NCI-H748 treated with DMSO at 0.1 percent for 48 hours (cell line): ENCODE results near the gene TBC1D17.
"Not testable (repeated sequence)": the region's sequence is repeated elsewhere in the genome, so short reads cannot be mapped to it uniquely, and the experiment has no call there.

Source experiments
- DNase-seq: peaks from one replicate; lab custom pipeline; 2025; lab: John Stamatoyannopoulos, UW

The TBC1D17 gene

DNA sequence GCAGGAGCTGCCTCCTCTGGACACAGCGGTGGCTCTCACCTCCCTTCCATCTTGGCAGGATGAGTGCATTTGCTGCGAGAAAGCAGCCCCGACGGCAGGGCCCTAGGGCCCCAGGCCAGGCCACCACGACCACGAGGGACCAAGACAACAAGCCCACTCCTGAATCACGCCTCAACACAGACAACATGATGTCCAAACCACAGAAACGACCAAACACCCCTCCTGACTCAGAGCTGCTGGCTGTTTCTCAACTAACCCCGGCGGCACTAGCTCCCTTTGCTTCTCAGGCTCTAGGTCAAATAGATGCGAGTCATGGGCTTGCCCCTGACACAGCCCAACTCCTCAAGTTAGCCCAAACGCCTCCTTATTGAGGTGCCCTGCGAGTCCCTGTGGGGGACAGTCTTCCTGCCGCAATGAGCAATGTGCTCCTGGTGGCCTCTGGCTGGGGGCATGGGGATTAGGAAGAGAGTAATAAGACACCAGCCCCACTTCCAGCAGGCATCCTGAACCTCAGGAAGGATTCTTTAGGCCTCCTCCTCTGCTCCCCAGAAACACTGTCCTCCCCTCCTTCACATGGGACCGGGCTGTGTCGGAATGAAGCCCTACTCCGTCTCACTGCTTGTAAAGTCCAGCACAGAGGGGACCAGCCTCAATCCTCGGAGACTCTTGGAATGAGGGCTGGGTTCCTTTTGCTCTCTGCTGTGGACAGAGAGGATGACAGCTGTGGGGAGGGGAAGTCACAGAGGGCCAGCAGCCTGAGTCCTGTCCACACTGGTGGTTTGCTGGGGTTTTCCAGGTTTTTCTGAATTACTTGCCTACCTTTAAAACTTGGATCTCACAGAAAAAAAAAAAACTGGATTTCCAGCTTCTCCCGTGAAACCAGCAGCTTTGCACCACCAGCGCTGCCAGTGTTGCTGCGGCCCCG lies 44.6 kb downstream of the TBC1D17 start:
- no peak for DNase-seq

- no peak for DNase-seq
These were observed 45.8 kb downstream of the TBC1D17 start for GRCh38 chr19:49923055-49924003.

- no peak for DNase-seq
These were observed 46.7 kb downstream of the TBC1D17 start for GRCh38 chr19:49924004-49924880.

DNA sequence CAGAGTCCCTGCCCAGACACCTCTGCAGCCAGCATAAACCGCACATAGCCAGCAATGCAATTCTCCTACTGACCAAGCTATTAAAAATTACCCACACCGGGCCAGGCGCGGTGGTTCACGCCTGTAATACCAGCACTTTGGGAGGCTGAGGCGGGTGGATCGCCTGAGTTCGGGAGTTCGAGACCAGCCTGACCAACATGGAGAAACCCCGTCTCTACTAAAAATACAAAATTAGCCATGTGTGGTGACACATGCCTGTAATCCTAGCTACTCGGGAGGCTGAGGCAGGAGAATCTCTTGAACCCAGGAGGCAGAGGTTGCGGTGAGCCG lies 47.3 kb downstream of the TBC1D17 start:
- DNase-seq, result not testable (repeated sequence)

GRCh38 chr19:49925486-49925885 lies 48.0 kb downstream of the TBC1D17 start:
- DNase-seq, result no peak

DNA sequence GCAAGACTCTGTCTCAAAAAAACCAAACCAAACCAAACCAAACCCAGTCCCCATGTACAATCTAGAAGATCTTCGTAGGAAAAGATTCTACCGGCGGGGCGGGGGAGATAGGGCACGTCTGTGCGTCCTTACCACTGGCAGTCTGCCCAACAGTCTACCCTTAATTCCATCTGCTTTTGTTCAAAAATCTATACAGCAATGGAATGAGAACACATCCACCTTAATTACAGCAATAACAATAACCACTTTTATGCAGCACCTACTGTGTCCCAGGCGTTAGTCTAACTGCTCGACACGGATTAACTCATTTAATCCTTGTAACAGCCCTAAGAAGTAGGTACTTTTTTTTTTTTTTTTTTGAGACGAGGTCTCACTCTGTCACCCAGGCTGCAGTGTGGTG lies 49.0 kb downstream of the TBC1D17 start:
- DNase-seq, result no peak

GRCh38 chr19:49927526-49928264 lies 50.2 kb downstream of the TBC1D17 start:
- DNase-seq, result no peak

GRCh38 chr19:49929121-49929610 lies 51.7 kb downstream of the TBC1D17 start, which contains the start of the genes ATF5 and NUP62:
Gene ATF5 (plus strand): TSS chr19:49929205. CDS start chr19:49930851, 1,646 bp downstream.
Gene NUP62 (minus strand): TSS chr19:49929504. CDS start chr19:49909807, 19,697 bp downstream.
- peak; percentile 93 for DNase-seq

GRCh38 chr19:49929611-49930482 lies 52.3 kb downstream of the TBC1D17 start:
- DNase-seq, result peak; percentile 98

DNA sequence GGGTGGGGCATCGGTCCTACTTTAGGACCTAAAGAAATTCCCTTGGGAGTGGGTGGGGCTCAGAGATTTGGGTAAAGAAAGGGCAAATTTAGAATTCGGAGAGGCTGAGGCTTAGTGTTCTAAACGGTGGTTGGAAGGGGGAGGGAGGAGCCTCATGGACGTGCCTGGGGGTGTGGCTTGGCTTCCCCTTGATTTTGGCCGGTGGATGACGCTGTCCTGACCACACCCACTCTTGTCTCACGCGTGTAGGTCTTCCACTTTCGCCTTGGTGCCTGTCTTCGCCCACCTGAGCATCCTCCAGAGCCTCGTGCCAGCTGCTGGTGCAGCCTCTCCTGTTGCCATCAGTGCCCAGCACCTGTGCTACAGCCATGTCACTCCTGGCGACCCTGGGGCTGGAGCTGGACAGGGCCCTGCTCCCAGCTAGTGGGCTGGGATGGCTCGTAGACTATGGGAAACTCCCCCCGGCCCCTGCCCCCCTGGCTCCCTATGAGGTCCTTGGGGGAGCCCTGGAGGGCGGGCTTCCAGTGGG lies 53.0 kb downstream of the TBC1D17 start:
- peak; percentile 44 for DNase-seq

DNA sequence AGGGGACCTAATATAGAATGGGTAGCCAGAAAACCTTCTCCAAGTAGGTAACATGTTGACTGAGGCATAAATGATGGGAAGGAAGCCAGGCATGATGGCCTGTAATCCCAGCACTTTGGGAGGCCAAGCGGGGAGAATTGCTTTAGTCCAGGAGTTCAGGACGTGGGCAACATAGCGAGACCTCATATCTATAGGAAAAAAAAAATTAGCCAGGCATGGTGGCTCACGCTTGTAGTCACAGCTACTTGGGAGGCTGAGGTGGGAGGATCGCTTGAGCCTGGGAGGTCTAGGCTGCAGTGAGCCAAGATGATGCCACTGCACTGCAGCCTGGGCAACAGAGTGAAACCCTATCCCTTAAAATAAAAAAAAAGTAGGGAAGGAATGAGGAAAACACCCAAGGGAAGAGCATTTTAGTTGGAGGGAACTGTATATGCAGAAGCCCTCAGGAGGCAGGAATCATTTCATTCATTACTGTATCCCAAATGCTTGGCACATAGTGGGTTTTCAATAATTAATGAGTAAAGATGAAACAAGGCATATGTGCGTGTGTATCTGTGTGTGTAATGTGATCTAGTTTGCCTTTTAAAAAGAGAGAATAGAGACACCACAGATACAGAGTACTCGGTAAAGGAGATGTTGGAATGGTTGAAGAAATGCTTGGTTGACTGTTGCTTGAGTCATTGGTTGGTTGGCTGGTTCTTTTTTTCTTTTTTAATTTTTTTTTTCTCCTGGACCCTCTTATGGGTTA lies 54.0 kb downstream of the TBC1D17 start:
- DNase-seq, result no peak

GRCh38 chr19:49932041-49932451 lies 54.5 kb downstream of the TBC1D17 start:
- no peak for DNase-seq

DNA sequence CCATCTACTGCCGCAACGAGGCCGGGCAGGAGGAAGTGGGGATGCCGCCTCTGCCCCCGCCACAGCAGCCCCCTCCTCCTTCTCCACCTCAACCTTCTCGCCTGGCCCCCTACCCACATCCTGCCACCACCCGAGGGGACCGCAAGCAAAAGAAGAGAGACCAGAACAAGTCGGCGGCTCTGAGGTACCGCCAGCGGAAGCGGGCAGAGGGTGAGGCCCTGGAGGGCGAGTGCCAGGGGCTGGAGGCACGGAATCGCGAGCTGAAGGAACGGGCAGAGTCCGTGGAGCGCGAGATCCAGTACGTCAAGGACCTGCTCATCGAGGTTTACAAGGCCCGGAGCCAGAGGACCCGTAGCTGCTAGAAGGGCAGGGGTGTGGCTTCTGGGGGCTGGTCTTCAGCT lies 55.2 kb downstream of the TBC1D17 start:
- no peak for DNase-seq

- DNase-seq, result no peak
These were observed 56.1 kb downstream of the TBC1D17 start for GRCh38 chr19:49933643-49934042.

GRCh38 chr19:49936549-49936948 lies 59.0 kb downstream of the TBC1D17 start:
- no peak for DNase-seq

GRCh38 chr19:49937750-49938381 lies 60.4 kb downstream of the TBC1D17 start:
- DNase-seq, result peak; percentile 73
